Sigmoid colon (tissue), 4 donors: ENCODE data around the gene CBX2.

Experiments used
- CTCF ChIP-seq, 4 experiments: fragments of 450-650 bp in 3 of 4; fragments of 200-600 bp in 1 of 4; IDR thresholded peaks; one replicate each; pipeline ENCODE4 v1.5.1; 2016 to 2019; ENCODE audit warnings: antibody characterized with exemption in 4 of 4, mild to moderate bottlenecking in 3 of 4, moderate library complexity in 2 of 4
- EP300 ChIP-seq, 4 donors: sonication (generic); formaldehyde crosslinking; IDR thresholded peaks; one replicate each; pipeline ENCODE4 v1.6.1; 2017; ENCODE audit warnings: antibody characterized with exemption in 4 of 4
- POLR2A ChIP-seq, 2 donors: fragments of 450-650 bp; IDR thresholded peaks; one replicate each; pipeline ENCODE4 v1.6.1; 2016; ENCODE audit warnings: antibody characterized with exemption in 2 of 2, mild to moderate bottlenecking in 2 of 2, moderate library complexity in 2 of 2
- POLR2AphosphoS5 ChIP-seq, 4 donors: sonication (generic); formaldehyde crosslinking; IDR thresholded peaks; one replicate each; pipeline ENCODE4 v1.6.1; 2017; ENCODE audit warnings: antibody characterized with exemption in 4 of 4

GRCh38 chr17:79810130-79811010, 32.4 kb downstream of the CBX2 start:
- no peak for TF ChIP-seq CTCF (IDR thresholded peaks at IDR 0.05)
- TF ChIP-seq POLR2A (IDR thresholded peaks at IDR 0.05) = no peak
- TF ChIP-seq POLR2AphosphoS5 (IDR thresholded peaks at IDR 0.05) = no peak
- TF ChIP-seq EP300 (IDR thresholded peaks at IDR 0.05) = no peak
